Measurements from ENCODE around the gene MT2A.

- TF ChIP-seq CTCF (IDR thresholded peaks at IDR 0.05 in 4 of 5, conservative IDR thresholded peaks at IDR 0.05 in 1 of 5) (no peak), POLR2A (IDR thresholded peaks at IDR 0.05) (no peak)
Measured at GRCh38 chr16:56651586-56651985, 43.2 kb downstream of the MT2A start, which contains the start of gene MT1B.

Data from gastrocnemius medialis (tissue), 4 donors.